Transverse colon (tissue), 4 donors: ENCODE data around the gene DDHD1.

Experiments
- EP300 ChIP-seq: sonication (generic); formaldehyde crosslinking; IDR thresholded peaks from one replicate; pipeline ENCODE4 v1.6.1; 2017; ENCODE audit warnings: antibody characterized with exemption, low read depth
- POLR2A ChIP-seq: fragments of 450-650 bp; IDR thresholded peaks from one replicate; pipeline ENCODE4 v1.6.1; 2016; ENCODE audit warnings: antibody characterized with exemption, mild to moderate bottlenecking, moderate library complexity
- POLR2AphosphoS5 ChIP-seq, 3 donors: sonication (generic); formaldehyde crosslinking; IDR thresholded peaks; one replicate each; pipeline ENCODE4 v1.6.1; 2016; ENCODE audit warnings: antibody characterized with exemption in 3 of 3
- TF ChIP-seq, protein P1 (sequence below), 5 experiments: fragments of 200-600 bp in 3 of 5; fragments of 450-650 bp in 2 of 5; sonication (generic) in 3 of 5; IDR thresholded peaks; 1 replicate in 2 of 5; 2 replicates in 3 of 5; pipeline ENCODE4 v1.5.1; 2016 to 2017; ENCODE audit warnings: antibody characterized with exemption in 5 of 5, inconsistent platforms in 3 of 5, mild to moderate bottlenecking in 2 of 5, moderate library complexity in 1 of 5

- TF ChIP-seq, protein P1, sequence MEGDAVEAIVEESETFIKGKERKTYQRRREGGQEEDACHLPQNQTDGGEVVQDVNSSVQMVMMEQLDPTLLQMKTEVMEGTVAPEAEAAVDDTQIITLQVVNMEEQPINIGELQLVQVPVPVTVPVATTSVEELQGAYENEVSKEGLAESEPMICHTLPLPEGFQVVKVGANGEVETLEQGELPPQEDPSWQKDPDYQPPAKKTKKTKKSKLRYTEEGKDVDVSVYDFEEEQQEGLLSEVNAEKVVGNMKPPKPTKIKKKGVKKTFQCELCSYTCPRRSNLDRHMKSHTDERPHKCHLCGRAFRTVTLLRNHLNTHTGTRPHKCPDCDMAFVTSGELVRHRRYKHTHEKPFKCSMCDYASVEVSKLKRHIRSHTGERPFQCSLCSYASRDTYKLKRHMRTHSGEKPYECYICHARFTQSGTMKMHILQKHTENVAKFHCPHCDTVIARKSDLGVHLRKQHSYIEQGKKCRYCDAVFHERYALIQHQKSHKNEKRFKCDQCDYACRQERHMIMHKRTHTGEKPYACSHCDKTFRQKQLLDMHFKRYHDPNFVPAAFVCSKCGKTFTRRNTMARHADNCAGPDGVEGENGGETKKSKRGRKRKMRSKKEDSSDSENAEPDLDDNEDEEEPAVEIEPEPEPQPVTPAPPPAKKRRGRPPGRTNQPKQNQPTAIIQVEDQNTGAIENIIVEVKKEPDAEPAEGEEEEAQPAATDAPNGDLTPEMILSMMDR (IDR thresholded peaks at IDR 0.05), result no peak
- TF ChIP-seq POLR2A (no peak), POLR2AphosphoS5 (IDR thresholded peaks at IDR 0.05) (no peak), EP300 (no peak)
These were observed 62.3 kb downstream of the DDHD1 start for GRCh38 chr14:53090853-53091252.
